ENCODE results near the gene DCUN1D1.

DNA sequence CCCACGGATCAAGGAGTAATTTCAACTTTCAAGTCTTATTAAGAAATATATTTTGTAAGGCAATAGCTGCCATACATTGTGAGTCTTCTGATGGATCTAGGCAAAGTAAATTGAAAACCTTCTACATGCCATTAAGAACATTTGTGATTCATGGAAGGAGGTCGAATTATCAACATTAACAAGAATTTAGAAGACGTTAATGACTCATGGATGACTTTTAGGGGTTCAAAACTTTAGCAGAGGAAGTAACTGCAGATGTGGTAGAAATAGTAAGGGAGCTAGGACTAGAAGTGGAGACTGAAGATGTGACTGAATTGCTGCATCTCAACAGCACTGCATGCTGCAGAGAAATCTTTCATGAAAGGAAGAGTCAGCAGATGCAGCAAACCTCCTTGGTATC, 48.1 kb upstream of the DCUN1D1 start:
- TF ChIP-seq POLR2A (IDR thresholded peaks at IDR 0.05; ENCODE audit: low read depth) = no peak
- TF ChIP-seq, protein P1, sequence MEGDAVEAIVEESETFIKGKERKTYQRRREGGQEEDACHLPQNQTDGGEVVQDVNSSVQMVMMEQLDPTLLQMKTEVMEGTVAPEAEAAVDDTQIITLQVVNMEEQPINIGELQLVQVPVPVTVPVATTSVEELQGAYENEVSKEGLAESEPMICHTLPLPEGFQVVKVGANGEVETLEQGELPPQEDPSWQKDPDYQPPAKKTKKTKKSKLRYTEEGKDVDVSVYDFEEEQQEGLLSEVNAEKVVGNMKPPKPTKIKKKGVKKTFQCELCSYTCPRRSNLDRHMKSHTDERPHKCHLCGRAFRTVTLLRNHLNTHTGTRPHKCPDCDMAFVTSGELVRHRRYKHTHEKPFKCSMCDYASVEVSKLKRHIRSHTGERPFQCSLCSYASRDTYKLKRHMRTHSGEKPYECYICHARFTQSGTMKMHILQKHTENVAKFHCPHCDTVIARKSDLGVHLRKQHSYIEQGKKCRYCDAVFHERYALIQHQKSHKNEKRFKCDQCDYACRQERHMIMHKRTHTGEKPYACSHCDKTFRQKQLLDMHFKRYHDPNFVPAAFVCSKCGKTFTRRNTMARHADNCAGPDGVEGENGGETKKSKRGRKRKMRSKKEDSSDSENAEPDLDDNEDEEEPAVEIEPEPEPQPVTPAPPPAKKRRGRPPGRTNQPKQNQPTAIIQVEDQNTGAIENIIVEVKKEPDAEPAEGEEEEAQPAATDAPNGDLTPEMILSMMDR (IDR thresholded peaks at IDR 0.05) = no peak

Measured in esophagus muscularis mucosa (tissue), 3 donors.